HG03025 (cell line): Measurements from ENCODE around the gene INPP5B.
A peak's percentile ranks its signal among the peaks of the same experiment; 100 is the strongest.

Experiments used
- ATAC-seq: cut with Tn5 transposase; IDR thresholded peaks from one replicate; pipeline ENCODE4 v1.9.1; 2021; ENCODE audit warnings: mild to moderate bottlenecking, moderate library complexity; ENCODE audit not compliant: unreplicated experiment, low FRiP score

Gene INPP5B

GRCh38 chr1:37879865-37880264 is 67.0 kb downstream of the INPP5B start:
- ATAC-seq = no peak

- ATAC-seq = no peak
These were observed 68.8 kb downstream of the INPP5B start for GRCh38 chr1:37878071-37878470.

- ATAC-seq = no peak
These were observed 71.0 kb downstream of the INPP5B start for GRCh38 chr1:37875833-37876232.

GRCh38 chr1:37872692-37873091 is 74.2 kb downstream of the INPP5B start:
- ATAC-seq = no peak

GRCh38 chr1:37868466-37868865 is 78.4 kb downstream of the INPP5B start:
- ATAC-seq = no peak

- no peak for ATAC-seq
These were observed 79.1 kb downstream of the INPP5B start for GRCh38 chr1:37867784-37868183.

- ATAC-seq = no peak
These were observed 80.4 kb downstream of the INPP5B start for GRCh38 chr1:37866491-37866890.

- ATAC-seq = no peak
These were observed 81.3 kb downstream of the INPP5B start for GRCh38 chr1:37865348-37866120.

- ATAC-seq = no peak
These were observed 84.5 kb downstream of the INPP5B start for GRCh38 chr1:37862330-37862729.

- ATAC-seq = no peak
These were observed 85.7 kb downstream of the INPP5B start for GRCh38 chr1:37861151-37861550.

- no peak for ATAC-seq
These were observed 86.5 kb downstream of the INPP5B start for GRCh38 chr1:37860346-37860666.

GRCh38 chr1:37859507-37860345 is 87.1 kb downstream of the INPP5B start, which contains the start of gene MTF1:
Gene MTF1, minus strand, starts transcription at chr1:37859592. Its CDS starts 1,934 bp downstream, at chr1:37857658.
- ATAC-seq = peak; percentile 89

GRCh38 chr1:37858931-37859506 is 87.8 kb downstream of the INPP5B start:
- ATAC-seq = peak; percentile 11

GRCh38 chr1:37854406-37854805 is 92.4 kb downstream of the INPP5B start:
- no peak for ATAC-seq

- ATAC-seq = no peak
These were observed 93.7 kb downstream of the INPP5B start for GRCh38 chr1:37853157-37853556.

GRCh38 chr1:37851782-37852210 is 95.1 kb downstream of the INPP5B start:
- no peak for ATAC-seq

GRCh38 chr1:37851262-37851661 is 95.6 kb downstream of the INPP5B start:
- no peak for ATAC-seq

- no peak for ATAC-seq
These were observed 96.4 kb downstream of the INPP5B start for GRCh38 chr1:37850352-37850955.

- no peak for ATAC-seq
These were observed 97.4 kb downstream of the INPP5B start for GRCh38 chr1:37849480-37849879.

GRCh38 chr1:37846647-37847339 is 100.1 kb downstream of the INPP5B start:
- ATAC-seq = no peak
